KOPT-K1 (cell line): ENCODE measurements around the gene NCKAP5L.

Experiments
- H3K27ac ChIP-seq: fragments of 200-600 bp; sonication (generic); 2 replicates; pipeline ENCODE4 v1.5.1; 2016; ENCODE audit warnings: antibody characterized with exemption, mild to moderate bottlenecking, low read depth, low read length; ENCODE audit not compliant: poor library complexity, severe bottlenecking
- H3K36me3 ChIP-seq: fragments of 200-600 bp; sonication (generic); 2 replicates; pipeline ENCODE4 v1.5.1; 2017; ENCODE audit warnings: antibody characterized with exemption, mild to moderate bottlenecking, low read length, moderate library complexity; ENCODE audit not compliant: insufficient read depth
- H3K9me3 ChIP-seq: fragments of 200-600 bp; sonication (generic); 2 replicates; pipeline ENCODE4 v1.5.1; 2017; ENCODE audit warnings: antibody characterized with exemption, low read length, mild to moderate bottlenecking; ENCODE audit not compliant: insufficient read depth, poor library complexity, severe bottlenecking

The NCKAP5L gene

GRCh38 chr12:49819786-49820185 lies 8.4 kb downstream of the NCKAP5L start:
- Histone ChIP-seq H3K36me3 (peaks cover 27% of the 10 kb centered on the region), H3K27ac (no peak overlapping the region), H3K9me3 (no peaks in the 10 kb centered on the region)

- Histone ChIP-seq H3K27ac (no peak overlapping the region), H3K36me3 (peaks cover 27% of the 10 kb centered on the region), H3K9me3 (no peaks in the 10 kb centered on the region)
Observed at GRCh38 chr12:49818241-49818895, 9.8 kb downstream of the NCKAP5L start.

GRCh38 chr12:49813131-49813530 lies 15.1 kb downstream of the NCKAP5L start:
- peaks cover 13% of the 10 kb centered on the region; the same call in 1 of the 2 replicates for H3K36me3 ChIP-seq
- H3K9me3 ChIP-seq: no peaks in the 10 kb centered on the region
- H3K27ac ChIP-seq: no peak overlapping the region

GRCh38 chr12:49811961-49812401 lies 16.2 kb downstream of the NCKAP5L start:
- no peak overlapping the region for H3K27ac ChIP-seq
- peaks cover 16% of the 10 kb centered on the region; the same call in 1 of the 2 replicates for H3K36me3 ChIP-seq
- H3K9me3 ChIP-seq: no peaks in the 10 kb centered on the region

- H3K9me3 ChIP-seq: no peaks in the 10 kb centered on the region
- peaks cover 9% of the 10 kb centered on the region; the same call in 1 of the 2 replicates for H3K36me3 ChIP-seq
- H3K27ac ChIP-seq: no peak overlapping the region
Observed at GRCh38 chr12:49811136-49811535, 17.1 kb downstream of the NCKAP5L start.

GRCh38 chr12:49809906-49810389 lies 18.3 kb downstream of the NCKAP5L start:
- Histone ChIP-seq H3K9me3 (no peaks in the 10 kb centered on the region), H3K27ac (no peak overlapping the region), H3K36me3 (peaks cover 11% of the 10 kb centered on the region)

GRCh38 chr12:49809381-49809905 lies 18.8 kb downstream of the NCKAP5L start:
- H3K9me3 ChIP-seq: no peaks in the 10 kb centered on the region
- peaks cover 16% of the 10 kb centered on the region for H3K36me3 ChIP-seq
- H3K27ac ChIP-seq: no peak overlapping the region

- Histone ChIP-seq H3K27ac (no peak overlapping the region), H3K9me3 (no peaks in the 10 kb centered on the region), H3K36me3 (peaks cover 22% of the 10 kb centered on the region)
Observed at GRCh38 chr12:49808686-49809380, 19.4 kb downstream of the NCKAP5L start.

GRCh38 chr12:49807991-49808580 lies 20.1 kb downstream of the NCKAP5L start:
- no peaks in the 10 kb centered on the region for H3K9me3 ChIP-seq
- peaks cover 29% of the 10 kb centered on the region for H3K36me3 ChIP-seq
- H3K27ac ChIP-seq: no peak overlapping the region

- no peaks in the 10 kb centered on the region for H3K9me3 ChIP-seq
- H3K27ac ChIP-seq: no peak overlapping the region
- peaks cover 39% of the 10 kb centered on the region for H3K36me3 ChIP-seq
Observed at GRCh38 chr12:49806877-49807276, 21.3 kb downstream of the NCKAP5L start.

- Histone ChIP-seq H3K27ac (no peak overlapping the region), H3K9me3 (no peaks in the 10 kb centered on the region), H3K36me3 (peaks cover 44% of the 10 kb centered on the region)
Observed at GRCh38 chr12:49806321-49806813, 21.8 kb downstream of the NCKAP5L start.

- H3K27ac ChIP-seq: no peak overlapping the region
- H3K9me3 ChIP-seq: no peaks in the 10 kb centered on the region
- H3K36me3 ChIP-seq: peaks cover 54% of the 10 kb centered on the region
Observed at GRCh38 chr12:49805409-49805808, 22.8 kb downstream of the NCKAP5L start.

- H3K9me3 ChIP-seq: no peaks in the 10 kb centered on the region
- no peak overlapping the region for H3K27ac ChIP-seq
- peaks cover 59% of the 10 kb centered on the region for H3K36me3 ChIP-seq
Observed at GRCh38 chr12:49804821-49805220, 23.4 kb downstream of the NCKAP5L start.

GRCh38 chr12:49803693-49804450 lies 24.3 kb downstream of the NCKAP5L start:
- H3K36me3 ChIP-seq: peaks cover 69% of the 10 kb centered on the region
- H3K27ac ChIP-seq: no peak overlapping the region
- no peaks in the 10 kb centered on the region for H3K9me3 ChIP-seq
